Heart left ventricle (tissue), 13 donors: ENCODE measurements around the gene DNHD1.

ENCODE experiments used
- CTCF ChIP-seq, 12 donors: fragments of 200-600 bp; sonication (generic) in 4 of 12; IDR thresholded peaks; one replicate each; pipeline versions ENCODE4 v1.5.0 to v1.8.0; 2018 to 2022; ENCODE audit warnings: antibody characterized with exemption in 12 of 12, mild to moderate bottlenecking in 5 of 12
- POLR2A ChIP-seq, 2 donors: fragments of 450-650 bp; IDR thresholded peaks; one replicate each; pipeline ENCODE4 v1.6.1; 2017; ENCODE audit warnings: antibody characterized with exemption in 2 of 2, mild to moderate bottlenecking in 2 of 2, moderate library complexity in 2 of 2
- donor health status: ischemic (EF 13 %, LVEDD 7.1; RV severe dilation, severe dysfunction).
- donor health status: DM: no; HTN: yes; CAD: no.
- donor health status: DM: no; HTN: no; CAD: no.
- donor health status: ischemic (EF 25% LVEDD 6.9; RV normal size, moderate dysfunction).
- donor health status: ischemic (EF 25% LVEDD 5.7; RV mildly dilated, moderate dysfunction).
- donor health status: ischemic (EF 35%, LVEDD 5.7; RV mildly dilated, moderate dysfunction).
- donor health status: nonischemic (EF 11% LVEDD 7.7; RV severe dilation, severe dysfunction).
- donor health status: DM: yes; HTN: yes; CAD: no.
- donor health status: PGD.
- donor health status: ischemic (EF 29% LVEDD 5.4; RV normal size, mild dysfunction).
- donor health status: nonischemic (EF 23%, LVEDD 6.1; RV moderate dilation, normal function).

- TF ChIP-seq CTCF (IDR thresholded peaks at IDR 0.05) (no peak), POLR2A (IDR thresholded peaks at IDR 0.05) (no peak)
These were observed 89.6 kb downstream of the DNHD1 start for GRCh38 chr11:6586434-6587359.
